HEK293T (cell line): ENCODE data around the gene CDC42EP3.

Experiments used
- CTCF ChIA-PET: fragments of 350-600 bp; formaldehyde crosslinking; extraction: SDS; loops from one replicate; lab custom pipeline; 2021; ENCODE audit warnings: antibody characterized with exemption, inconsistent platforms; lab: Yijun Ruan, JAX
- POLR2A ChIA-PET: fragments of 350-600 bp; formaldehyde crosslinking; extraction: SDS; loops from one replicate; lab custom pipeline; 2020; ENCODE audit warnings: antibody characterized with exemption, inconsistent platforms; lab: Yijun Ruan, JAX
- DNase-seq: peaks from one replicate; pipeline ENCODE4 v3.0.0; 2012; ENCODE audit warnings: mixed read lengths; ENCODE audit errors: extremely low spot score
- ARNT ChIP-seq: fragments of 450-650 bp; IDR thresholded peaks from 2 replicates; pipeline ENCODE4 v1.6.1; 2017; ENCODE audit warnings: mild to moderate bottlenecking
- BHLHE40 ChIP-seq: fragments of 450-650 bp; IDR thresholded peaks from 2 replicates; pipeline ENCODE4 v1.6.1; 2016; ENCODE audit warnings: mild to moderate bottlenecking, moderate library complexity, borderline replicate concordance
- CTBP1 ChIP-seq: fragments of 450-650 bp; IDR thresholded peaks from 2 replicates; pipeline ENCODE4 v1.6.1; 2016; ENCODE audit warnings: borderline replicate concordance
- ELF4 ChIP-seq: fragments of 450-650 bp; IDR thresholded peaks from 2 replicates; pipeline ENCODE4 v1.6.1; 2017; ENCODE audit warnings: antibody characterized with exemption
- FOXA1 ChIP-seq: fragments of 450-650 bp; IDR thresholded peaks from 2 replicates; pipeline ENCODE4 v1.6.1; 2016; ENCODE audit warnings: mild to moderate bottlenecking
- FOXK2 ChIP-seq: fragments of 450-650 bp; IDR thresholded peaks from 2 replicates; pipeline ENCODE4 v1.6.1; 2016; ENCODE audit warnings: mild to moderate bottlenecking
- FOXM1 ChIP-seq: fragments of 450-650 bp; IDR thresholded peaks from 2 replicates; pipeline ENCODE4 v1.6.1; 2017; ENCODE audit warnings: mild to moderate bottlenecking, borderline replicate concordance
- HDGF ChIP-seq: fragments of 450-650 bp; IDR thresholded peaks from 2 replicates; pipeline ENCODE4 v1.6.1; 2017; ENCODE audit warnings: antibody characterized with exemption, borderline replicate concordance
- L3MBTL2 ChIP-seq: fragments of 450-650 bp; conservative IDR thresholded peaks from 2 replicates; pipeline ENCODE4 v1.6.1; 2016; ENCODE audit warnings: mild to moderate bottlenecking
- LEF1 ChIP-seq: fragments of 450-650 bp; IDR thresholded peaks from 2 replicates; pipeline ENCODE4 v1.6.1; 2017; ENCODE audit warnings: mild to moderate bottlenecking, borderline replicate concordance
- NFRKB ChIP-seq: fragments of 450-650 bp; IDR thresholded peaks from 2 replicates; pipeline ENCODE4 v1.6.1; 2016; ENCODE audit warnings: mild to moderate bottlenecking, moderate library complexity
- SP1 ChIP-seq: fragments of 450-650 bp; IDR thresholded peaks from 2 replicates; pipeline ENCODE4 v1.6.1; 2017
- SUZ12 ChIP-seq: fragments of 450-650 bp; IDR thresholded peaks from 2 replicates; pipeline ENCODE4 v1.6.1; 2016; ENCODE audit warnings: mild to moderate bottlenecking
- TARDBP ChIP-seq: fragments of 450-650 bp; IDR thresholded peaks from 2 replicates; pipeline ENCODE4 v1.6.1; 2016
- ZNF384 ChIP-seq: fragments of 450-650 bp; IDR thresholded peaks from 2 replicates; pipeline ENCODE4 v1.6.1; 2016
- TF ChIP-seq, protein P1 (sequence below): fragments of 450-650 bp; IDR thresholded peaks from 2 replicates; pipeline ENCODE4 v1.6.1; 2016

The CDC42EP3 gene

DNA sequence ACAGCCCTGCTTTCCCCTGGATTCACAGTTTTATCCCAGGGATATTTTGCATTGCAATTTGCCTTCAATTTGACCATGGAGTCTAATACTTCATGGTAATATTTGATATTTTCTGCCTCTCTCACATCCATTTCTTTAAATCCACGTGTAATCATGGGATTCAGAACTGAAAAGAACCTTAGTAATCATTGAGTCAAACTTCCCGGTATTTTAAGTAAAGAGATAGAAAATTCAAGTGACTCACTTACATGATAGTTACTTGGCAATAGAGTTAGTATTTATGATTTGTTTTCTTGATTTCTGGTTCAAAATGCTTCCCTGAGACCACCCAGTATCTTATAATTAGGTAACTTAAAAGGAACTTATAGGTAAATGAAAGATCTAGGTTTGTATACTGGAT lies 33.7 kb upstream of the CDC42EP3 start:
- no peak for DNase-seq

DNA sequence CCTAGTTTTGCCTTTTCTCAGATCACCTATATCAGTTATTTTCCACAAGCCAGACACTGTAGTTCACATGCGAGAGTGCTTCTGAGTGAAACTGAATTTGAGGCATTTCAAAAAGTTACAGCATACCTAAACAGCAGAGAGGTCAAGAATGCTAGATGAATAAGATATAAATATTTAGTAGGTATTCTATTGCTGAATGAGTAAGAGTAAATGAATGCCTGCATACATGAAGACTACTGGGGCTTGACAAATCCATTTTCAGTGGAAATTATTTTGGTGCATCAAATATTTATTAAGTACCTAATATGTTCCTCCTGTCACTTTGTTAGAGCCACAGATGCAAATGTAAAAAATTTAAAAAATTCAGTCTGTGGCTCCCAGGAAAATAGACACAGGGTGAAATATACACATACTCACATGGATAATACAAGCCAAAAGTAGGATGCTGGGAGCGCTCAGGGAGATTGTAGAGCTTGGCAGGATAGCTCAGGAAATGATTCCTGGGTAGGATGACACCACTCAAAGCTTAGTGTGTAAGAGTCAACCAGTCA lies 27.6 kb upstream of the CDC42EP3 start:
- TF ChIP-seq ELF4: no peak
- ChIA-PET POLR2A (no interaction called here), CTCF (no interaction called here)
- no peak for DNase-seq

More for the DNA sequence above, 33.7 kb upstream of the CDC42EP3 start:
- ChIA-PET CTCF (no interaction called here), POLR2A (no interaction called here)
- TF ChIP-seq ZNF384 (no peak), LEF1 (no peak), SUZ12 (no peak), FOXK2 (no peak), FOXM1 (no peak), BHLHE40 (no peak)
- TF ChIP-seq, protein P1, sequence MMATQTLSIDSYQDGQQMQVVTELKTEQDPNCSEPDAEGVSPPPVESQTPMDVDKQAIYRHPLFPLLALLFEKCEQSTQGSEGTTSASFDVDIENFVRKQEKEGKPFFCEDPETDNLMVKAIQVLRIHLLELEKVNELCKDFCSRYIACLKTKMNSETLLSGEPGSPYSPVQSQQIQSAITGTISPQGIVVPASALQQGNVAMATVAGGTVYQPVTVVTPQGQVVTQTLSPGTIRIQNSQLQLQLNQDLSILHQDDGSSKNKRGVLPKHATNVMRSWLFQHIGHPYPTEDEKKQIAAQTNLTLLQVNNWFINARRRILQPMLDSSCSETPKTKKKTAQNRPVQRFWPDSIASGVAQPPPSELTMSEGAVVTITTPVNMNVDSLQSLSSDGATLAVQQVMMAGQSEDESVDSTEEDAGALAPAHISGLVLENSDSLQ: no peak

DNA sequence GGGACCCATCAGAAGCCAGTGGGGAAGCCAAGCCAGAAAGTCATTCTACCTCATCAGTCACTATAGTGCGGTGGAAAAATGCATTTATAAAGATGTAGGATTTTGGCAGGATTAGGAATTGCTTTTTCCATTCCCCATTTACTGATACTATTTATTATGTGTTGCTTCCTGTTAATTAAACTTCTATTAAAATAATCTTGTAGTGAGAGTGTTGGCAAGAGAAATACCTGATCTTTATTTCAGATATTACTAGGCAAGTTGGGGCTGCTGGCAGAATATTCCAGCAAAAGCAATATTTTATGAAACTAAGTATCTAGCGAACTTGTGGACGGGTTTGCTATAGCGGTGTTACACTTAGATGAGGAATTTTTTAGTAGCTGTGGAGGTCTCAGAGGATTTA lies 23.9 kb upstream of the CDC42EP3 start:
- ChIA-PET POLR2A (no interaction called here), CTCF (no interaction called here)
- TF ChIP-seq CTBP1 (no peak), LEF1 (no peak), ZNF384 (no peak), FOXK2 (no peak), ARNT (no peak), BHLHE40 (no peak), SP1 (no peak), ELF4 (no peak)
- no peak for DNase-seq

DNA sequence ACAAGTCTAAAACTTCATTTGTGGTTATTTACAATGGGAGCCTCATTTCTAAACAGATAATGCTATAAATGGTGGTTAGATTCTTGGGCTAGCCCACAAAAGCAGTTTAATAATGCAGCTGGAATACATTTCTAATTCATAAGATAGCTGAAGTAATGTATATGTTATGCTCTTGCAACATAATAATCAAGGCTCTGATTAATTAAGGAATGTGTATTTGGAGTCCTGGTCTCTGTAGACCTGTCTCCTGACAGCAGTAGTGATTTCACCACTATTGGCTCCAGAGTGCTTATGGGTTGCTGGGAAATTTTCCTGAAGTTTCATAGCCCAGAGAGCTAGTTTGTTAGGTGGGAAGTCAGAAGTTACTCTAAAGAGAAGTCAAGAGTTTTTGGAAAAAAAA lies 21.3 kb upstream of the CDC42EP3 start:
- ChIA-PET POLR2A (no interaction called here), CTCF (no interaction called here)
- no peak for DNase-seq
- TF ChIP-seq NFRKB (no peak), CTBP1 (no peak), FOXM1 (no peak), FOXK2 (no peak), HDGF (no peak), SUZ12 (no peak), BHLHE40 (no peak), L3MBTL2 (no peak), LEF1 (no peak), FOXA1 (no peak), ELF4 (no peak), TARDBP (no peak), SP1 (no peak), ARNT (no peak)
- TF ChIP-seq, protein P1: no peak

DNA sequence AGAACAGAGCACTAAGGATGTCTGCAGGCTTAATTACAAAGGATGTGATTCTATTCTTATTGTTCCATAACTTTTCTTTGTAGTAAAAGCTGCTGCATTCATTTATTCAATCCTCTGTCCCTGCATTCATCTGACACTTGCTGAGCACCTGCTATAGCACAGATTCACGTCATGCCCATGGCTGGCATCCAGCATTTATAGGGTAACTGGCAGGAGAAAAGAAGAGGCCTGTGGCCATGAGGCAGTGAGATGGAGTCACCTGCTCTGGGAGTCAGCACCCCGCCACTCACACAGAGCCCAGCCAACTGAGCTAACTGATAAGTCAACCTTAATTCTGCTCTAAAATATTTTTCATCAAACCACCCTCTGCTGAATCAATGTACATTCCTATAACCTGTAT lies 18.3 kb upstream of the CDC42EP3 start:
- TF ChIP-seq L3MBTL2: no peak
- no peak for TF ChIP-seq FOXA1
- no peak for TF ChIP-seq SP1
- TF ChIP-seq CTBP1: no peak
- TF ChIP-seq NFRKB: no peak
- no peak for TF ChIP-seq ARNT
- no peak for TF ChIP-seq FOXK2
- no peak for TF ChIP-seq HDGF
- DNase-seq: no peak
- ChIA-PET CTCF (no interaction called here), POLR2A (interaction anchor here (1.1 kb wide), 1 partner anchor 13 kb away, joined by 4 read pairs; no protein-coding TSS in a partner anchor)

DNA sequence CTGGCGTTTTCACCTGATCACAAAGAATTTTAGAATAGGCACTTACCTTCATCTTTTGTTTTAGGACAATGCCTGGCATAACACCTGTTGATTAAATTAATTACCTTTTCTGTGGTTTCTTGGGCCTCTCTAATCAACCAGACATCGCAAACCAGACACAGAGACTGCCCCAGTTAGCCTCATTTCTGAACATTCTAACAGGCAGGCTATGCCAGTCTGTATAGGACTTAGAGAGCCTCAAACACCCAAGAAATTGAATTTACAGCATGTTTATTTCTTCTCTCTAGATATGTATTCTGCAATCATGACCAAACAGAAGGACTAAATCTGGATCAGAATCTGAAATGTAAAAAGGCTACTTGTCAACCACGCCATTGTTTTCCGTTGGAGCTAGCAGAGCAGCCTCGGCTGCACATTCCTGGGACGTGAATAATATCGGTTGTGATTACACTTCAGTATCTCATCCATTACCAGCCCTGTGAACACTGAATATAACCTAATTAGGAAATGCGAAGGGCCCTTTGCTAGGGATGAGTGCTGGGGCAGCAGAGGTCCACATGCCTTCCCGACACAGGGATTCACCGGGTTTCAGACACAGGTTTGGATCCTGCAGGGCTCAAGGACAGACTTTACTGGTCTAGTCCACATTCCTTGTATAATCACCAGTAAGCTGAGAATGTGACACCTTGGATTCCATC lies 17.5 kb upstream of the CDC42EP3 start:
- CTCF ChIA-PET: no interaction called here

More for the DNA sequence above, 17.5 kb upstream of the CDC42EP3 start:
- no peak for DNase-seq
- POLR2A ChIA-PET: interaction anchor here (1.1 kb wide), 1 partner anchor 13 kb away, joined by 4 read pairs; no protein-coding TSS in a partner anchor
- no peak for TF ChIP-seq TARDBP
- TF ChIP-seq HDGF: no peak
- no peak for TF ChIP-seq CTBP1
- TF ChIP-seq, protein P1: no peak
- TF ChIP-seq BHLHE40: no peak
- TF ChIP-seq FOXA1: no peak
- no peak for TF ChIP-seq LEF1
- no peak for TF ChIP-seq ELF4
- no peak for TF ChIP-seq SP1
- TF ChIP-seq ZNF384: no peak
- no peak for TF ChIP-seq FOXM1
- TF ChIP-seq FOXK2: no peak
- TF ChIP-seq NFRKB: no peak
- no peak for TF ChIP-seq L3MBTL2
- no peak for TF ChIP-seq SUZ12
- no peak for TF ChIP-seq ARNT
